ENCODE results near the gene SLC30A3.
"Not testable (repeated sequence)": the region's sequence is repeated elsewhere in the genome, so short reads cannot be mapped to it uniquely, and the experiment has no call there.

Gene SLC30A3, protein sequence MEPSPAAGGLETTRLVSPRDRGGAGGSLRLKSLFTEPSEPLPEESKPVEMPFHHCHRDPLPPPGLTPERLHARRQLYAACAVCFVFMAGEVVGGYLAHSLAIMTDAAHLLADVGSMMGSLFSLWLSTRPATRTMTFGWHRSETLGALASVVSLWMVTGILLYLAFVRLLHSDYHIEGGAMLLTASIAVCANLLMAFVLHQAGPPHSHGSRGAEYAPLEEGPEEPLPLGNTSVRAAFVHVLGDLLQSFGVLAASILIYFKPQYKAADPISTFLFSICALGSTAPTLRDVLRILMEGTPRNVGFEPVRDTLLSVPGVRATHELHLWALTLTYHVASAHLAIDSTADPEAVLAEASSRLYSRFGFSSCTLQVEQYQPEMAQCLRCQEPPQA

DNA sequence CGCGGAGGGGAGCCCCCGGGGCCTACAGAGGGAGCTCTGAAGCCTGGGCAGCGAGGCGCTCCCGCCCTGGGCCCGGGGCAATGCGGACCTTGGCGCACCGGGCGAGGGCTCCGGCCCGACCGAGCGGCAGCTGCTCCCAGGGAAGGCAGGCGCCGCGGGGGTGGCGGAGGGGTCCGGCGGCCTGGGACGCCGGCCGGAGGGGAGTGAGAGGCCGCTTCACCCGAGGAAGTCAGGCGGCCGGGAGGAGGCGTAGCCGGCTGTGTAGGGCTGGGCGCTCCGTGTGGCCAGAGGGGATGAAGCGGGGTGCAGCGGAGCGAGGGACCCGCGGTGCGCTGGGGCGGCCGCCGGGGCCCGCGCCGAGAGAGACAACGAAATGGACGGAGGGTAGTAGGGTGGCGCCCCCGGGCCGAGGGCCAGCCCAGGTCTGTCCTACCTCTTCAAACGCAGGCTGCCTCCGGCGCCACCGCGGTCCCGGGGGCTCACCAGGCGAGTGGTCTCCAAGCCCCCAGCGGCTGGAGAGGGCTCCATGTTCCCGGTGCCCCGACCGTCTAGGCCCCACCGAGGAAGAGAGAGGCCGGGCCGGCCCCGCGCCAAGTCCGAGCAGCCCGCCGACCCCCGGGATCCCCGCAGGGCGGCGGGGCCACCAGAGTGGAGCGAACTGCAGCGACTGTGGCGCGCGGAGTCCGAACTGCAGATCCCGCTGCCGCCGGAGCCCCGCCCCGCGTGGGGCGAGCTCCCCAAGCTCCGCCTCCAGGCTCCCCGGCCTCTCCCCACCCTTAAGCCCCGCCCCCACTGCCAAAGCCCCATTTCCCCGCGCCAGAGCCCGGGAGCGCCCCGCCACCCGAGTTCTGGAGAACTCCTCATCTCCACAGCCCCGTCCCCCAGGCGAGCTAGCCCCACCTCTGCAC lies at the start of gene SLC30A3:
TSS of gene SLC30A3 (minus strand) at position 669 of the 908 bp plus-strand sequence. CDS start at position 528, 141 bp downstream.
- no peak for DNase-seq (ENCODE audit: low spot score)

DNA sequence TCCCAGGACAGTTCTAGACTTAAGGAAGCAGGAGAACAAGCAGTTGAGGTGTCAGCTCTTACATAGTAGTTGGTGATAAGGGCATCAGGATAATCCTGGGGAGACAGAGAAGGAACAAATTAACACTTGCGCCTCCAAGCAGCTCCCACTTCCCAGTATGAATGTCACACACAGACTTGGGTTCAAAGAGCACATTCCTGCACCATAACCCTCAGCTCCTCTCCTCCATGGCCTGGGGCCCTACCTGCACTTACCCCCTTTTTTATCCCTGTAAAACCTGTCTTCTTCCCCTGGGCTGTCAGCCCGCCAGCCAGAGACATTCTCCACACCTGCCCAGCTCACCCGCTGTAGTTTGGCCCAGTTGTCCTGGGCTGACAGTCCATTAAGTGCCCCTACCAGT lies 49.3 kb upstream of the SLC30A3 start:
- DNase-seq (ENCODE audit: low spot score) = no peak

DNA sequence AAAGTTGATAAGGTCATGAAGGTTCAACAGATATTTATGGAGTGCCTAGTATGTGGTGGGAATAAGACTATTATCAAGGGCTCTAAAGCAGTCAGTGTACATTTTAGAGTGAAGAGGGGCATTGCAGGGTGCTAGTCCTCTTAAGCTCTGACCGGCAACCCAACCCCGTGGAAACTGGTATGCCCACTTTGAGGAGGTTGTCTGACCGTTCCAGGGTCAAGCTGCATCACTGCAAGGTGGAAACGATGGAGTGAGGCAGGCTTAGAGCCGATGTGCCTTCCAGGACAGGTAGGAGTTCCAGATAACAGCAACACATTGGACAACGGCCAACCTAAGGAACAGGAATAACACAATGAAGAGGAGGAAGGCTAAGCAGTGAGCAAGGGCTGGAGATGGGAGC lies 46.8 kb upstream of the SLC30A3 start:
- no peak for DNase-seq (ENCODE audit: low spot score)

DNA sequence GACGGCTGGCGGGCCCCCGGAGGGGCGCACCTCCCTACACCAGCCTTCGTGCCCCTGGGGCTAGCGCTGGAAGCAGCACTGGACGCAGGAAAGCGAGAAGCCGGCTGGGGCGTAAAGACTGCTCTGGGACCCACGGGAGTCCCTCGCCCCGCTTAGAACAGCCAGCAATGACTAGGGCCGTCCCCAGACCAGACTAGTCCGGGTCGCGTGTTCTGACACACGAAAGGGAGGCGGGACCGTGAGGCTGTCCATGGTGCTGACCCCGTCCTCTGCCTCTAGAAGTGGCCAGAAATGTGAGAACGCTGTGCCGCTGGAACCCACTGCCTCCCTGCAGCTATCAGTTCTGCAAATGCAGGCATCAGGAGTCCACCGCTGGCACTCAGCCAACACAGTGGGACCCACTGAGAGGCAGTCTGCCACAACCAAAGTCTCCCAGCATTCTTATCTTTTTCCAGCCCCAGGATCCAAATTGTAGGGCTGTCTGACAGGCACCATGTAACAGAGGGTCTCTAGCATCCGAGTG lies 45.6 kb upstream of the SLC30A3 start, which contains the start of gene UCN:
TSS of gene UCN (minus strand) at position 87 of the 523 bp plus-strand sequence. CDS start 550 bp downstream, outside the sequence.
- no peak for DNase-seq (ENCODE audit: low spot score)

DNA sequence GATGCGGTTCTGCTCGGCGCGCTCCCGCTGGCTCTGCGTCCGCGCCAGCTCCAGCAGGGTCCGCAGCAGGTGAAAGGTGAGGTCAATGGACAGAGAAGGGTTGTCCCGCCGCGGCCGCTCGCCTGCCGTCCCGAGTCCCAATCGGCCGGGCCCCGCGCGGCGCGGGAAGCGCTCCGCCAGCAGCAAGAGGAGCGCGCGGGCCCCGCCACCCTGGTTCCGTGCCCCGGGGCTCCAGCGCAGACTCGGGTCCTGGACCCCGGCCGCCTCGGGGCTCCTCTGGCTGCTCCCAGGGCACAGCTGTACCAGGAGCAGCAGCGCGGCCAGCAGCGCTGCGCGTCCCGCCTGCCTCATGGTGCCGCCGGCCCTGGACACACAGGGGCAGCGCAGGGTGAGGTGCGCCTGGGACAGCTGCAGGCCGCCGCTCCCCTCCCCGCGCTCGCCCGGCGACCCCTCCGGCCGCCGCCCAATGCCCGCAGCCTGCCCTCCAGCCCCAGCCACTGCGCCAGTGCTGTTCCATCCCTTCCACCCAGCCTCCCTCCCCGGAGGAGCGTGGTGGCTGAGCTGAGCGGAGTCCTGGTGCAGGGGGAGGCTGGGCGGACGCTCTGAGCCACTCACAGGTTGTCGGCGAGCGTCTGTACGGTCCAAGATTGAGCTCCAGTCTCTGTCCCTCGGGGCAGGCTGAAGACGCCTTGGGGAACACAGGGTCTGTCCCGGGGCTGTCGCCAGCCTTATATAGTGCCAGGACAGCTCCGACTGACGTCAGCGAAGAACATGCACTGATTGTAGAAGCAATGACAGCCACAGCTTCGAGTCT lies 44.9 kb upstream of the SLC30A3 start:
- DNase-seq (ENCODE audit: low spot score) = no peak

DNA sequence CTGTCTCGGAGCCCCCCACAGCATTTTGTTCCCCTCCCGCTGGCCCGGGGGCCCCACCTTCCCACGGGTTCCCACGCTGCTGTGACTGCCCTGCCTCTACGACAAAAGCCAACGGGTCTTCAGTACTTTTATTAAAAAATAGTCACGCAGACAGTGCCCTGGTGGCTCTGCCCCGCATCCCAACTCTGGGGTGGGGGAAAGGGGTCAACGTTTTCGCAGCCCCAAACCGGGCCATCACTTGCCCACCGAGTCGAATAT lies 44.4 kb upstream of the SLC30A3 start:
- DNase-seq (ENCODE audit: low spot score) = no peak

DNA sequence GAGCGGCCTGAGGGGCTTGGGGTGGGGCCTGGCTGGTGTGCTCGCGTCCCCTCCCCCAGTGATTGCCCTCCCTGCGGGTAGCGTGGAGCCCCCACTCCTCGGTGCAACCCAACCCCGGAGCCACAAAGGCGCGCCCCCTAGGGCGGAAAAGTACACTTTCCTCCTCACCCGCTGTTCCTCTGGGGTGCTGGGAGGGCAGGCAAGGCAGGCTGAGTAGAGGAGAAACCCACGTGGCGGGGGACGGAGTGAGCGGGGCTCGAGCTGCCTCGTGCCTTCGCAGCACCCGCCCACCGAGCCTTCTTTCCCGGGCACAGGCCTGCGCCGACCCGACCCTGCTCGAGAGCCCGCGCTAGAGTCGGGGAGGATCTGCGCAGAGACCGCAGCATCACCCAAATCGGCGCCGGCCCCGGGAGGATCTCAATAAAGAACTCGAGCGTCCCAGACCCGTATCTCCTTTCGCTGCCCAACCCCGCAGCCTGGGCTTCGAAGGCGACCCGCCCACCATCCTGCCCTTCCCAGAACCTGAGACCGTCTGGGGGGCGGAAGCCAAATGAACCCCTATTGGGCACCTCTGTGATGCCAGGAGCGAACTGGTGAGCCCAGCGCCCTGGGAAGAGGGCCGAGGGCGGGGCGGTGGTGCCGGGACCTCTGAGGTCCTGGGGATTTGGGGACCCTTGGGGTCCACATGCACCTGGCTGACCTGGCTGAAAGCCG lies 43.9 kb upstream of the SLC30A3 start:
- no peak for DNase-seq (ENCODE audit: low spot score)

DNA sequence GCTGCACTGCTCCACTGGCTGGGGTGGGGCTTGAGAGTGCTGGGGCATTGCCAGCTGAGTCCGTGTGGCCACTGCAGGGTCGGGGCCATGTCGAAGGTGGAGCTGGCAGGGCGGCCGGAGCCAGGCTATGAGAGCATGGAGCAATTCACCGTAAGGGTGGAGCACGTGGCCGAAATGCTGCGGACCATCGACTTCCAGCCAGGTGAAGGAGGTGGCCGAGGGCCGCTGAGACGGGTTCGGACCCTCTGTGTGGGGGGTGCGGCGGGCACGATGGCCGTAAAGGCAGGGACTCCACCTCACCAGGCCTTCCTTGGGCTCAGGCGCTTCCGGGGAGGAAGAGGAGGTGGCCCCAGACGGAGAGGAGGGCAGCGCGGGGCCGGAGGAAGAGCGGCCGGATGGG lies 43.3 kb upstream of the SLC30A3 start:
- DNase-seq (ENCODE audit: low spot score) = no peak

DNA sequence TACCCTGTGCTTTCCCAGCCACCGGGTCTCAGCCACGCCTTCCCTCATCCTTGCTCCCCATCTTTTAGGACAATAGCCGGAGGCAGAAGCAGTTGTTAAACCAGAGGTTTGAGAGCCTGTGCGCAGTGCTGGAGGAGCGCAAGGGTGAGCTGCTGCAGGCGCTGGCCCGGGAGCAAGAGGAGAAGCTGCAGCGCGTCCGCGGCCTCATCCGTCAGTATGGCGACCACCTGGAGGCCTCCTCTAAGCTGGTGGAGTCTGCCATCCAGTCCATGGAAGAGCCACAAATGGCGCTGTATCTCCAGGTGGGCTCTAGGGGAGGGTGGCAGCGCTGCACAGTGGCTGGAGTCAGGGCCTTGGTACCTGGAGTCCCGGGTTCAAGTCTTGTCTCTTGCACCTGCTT lies 42.7 kb upstream of the SLC30A3 start:
- DNase-seq (ENCODE audit: low spot score) = no peak

DNA sequence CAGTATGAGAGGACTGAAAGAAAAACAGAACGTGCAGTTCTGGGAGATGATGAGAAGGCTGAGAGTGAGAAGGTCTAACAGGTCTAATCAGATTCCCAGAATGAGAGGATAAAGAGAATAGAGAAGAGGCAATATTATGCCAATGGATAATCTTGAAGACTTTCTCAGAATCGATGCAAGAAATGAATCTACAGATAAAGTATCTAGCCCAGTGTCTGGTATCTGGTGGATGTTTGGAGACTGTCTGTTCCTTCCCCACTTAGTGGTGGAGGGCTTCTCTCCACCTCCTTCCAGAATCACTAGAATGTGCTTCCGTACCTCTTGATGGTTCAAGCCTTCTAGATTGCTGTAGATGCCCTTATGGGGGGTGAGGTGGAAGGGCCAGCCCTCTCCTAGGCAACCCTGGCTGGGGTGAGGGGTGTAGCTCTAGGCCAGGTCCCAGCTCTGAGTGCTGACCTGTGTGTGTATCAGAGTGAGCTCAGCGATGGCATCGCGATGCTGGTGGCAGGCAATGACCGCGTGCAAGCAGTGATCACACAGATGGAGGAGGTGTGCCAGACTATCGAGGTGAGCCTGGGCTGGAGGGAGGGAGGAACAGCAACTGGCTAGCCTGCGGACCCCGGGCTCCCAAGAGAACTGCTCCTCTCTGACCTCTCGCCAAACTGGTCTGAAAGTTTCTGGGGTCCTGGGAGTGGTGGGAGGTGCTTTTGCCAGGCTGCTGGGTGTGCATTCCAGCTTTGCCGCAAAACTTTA lies 41.8 kb upstream of the SLC30A3 start:
- DNase-seq (ENCODE audit: low spot score) = no peak

DNA sequence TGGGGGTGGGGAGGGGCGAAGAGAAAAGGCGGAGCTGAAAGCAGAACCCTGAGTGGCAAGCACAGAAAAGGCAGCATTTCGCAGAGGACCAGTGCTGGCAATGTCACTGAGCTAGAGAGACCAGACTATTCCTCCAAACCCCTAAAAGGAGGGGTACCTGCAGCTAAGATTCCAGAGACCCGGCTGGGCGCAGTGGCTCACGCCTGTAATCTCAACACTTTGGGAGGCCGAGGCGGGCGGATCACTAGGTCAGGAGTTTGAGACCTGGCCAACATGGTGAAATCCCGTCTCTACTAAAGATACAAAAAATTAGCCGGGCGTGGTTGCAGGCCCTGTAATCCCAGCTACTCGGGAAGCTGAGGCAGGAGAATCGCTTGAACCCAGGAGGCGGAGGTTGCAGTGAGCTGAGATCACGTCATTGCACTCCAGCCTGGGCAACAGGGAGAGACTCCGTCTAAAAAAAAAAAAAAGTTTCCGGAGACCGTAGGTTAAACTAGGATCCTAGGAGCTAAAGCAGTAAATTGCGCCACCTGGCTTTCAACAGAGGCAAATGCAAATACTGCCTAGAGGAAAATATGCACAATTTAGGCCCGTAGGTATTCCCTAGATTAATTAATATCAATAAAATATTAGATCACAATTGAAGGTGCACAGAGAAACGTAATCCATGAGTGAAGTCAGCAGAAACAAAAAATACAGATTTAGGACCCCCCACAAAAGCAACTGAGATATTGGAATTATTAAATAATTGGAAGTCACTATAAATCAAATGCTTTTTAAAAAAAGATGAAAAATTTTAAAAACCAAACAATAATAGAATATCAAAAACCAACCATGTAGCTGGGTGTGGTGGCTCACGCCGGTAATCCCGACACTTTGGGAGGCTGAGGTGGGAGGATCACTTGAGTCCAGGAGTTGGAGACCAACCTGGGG lies 40.5 kb upstream of the SLC30A3 start:
- DNase-seq (ENCODE audit: low spot score) = peak; percentile 86

DNA sequence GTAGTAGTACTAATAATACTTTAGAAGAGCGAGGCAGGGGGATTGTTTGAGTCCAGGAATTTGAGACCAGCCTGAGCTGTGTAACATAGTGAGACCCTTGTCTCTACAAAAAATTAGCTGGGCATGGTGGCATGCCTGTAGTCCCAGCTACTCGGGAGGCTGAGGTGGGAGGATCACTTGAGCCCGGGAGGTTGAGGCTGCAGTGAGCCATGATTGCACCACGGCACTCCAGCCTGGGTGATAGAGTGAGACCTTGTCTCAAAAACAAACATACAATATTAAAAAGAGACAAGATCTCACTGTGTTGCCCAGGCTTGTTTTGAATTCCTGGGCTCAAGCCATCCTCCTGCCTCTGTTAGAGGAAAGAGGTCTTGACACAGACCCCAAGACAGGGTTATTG lies 37.8 kb upstream of the SLC30A3 start:
- DNase-seq (ENCODE audit: low spot score) = not testable (repeated sequence)

DNA sequence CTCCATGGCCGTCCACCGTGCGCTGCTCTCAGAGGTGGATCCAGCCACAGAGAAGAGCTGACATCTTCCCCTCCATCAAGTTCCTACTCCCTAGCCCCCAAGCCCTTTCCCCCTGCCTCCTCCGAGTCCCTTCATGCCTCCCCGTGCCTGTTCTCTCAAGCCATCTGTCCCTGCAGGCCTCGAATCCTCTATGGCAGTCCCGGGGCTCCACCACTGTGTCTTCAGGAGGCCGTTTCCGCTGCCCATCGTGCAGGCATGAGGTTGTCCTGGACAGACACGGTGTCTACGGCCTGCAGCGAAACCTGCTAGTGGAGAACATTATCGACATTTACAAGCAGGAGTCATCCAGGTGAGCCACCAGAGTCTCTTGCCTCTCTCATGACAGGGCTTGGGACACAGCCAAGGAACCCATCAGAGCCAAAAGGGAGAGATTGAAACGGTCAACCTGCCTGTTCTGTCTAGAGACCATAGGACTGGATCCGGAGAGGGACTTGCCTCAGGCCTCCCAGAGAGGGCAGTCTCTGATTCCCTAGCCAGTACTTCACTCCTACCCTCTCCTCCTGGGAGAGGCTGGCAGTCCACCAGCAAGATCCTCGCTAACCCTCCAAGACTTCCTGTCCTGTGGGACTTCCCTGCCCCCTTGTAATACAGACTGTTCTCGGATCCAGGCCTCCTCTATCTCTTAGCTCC lies 35.7 kb upstream of the SLC30A3 start:
- DNase-seq (ENCODE audit: low spot score) = no peak

DNA sequence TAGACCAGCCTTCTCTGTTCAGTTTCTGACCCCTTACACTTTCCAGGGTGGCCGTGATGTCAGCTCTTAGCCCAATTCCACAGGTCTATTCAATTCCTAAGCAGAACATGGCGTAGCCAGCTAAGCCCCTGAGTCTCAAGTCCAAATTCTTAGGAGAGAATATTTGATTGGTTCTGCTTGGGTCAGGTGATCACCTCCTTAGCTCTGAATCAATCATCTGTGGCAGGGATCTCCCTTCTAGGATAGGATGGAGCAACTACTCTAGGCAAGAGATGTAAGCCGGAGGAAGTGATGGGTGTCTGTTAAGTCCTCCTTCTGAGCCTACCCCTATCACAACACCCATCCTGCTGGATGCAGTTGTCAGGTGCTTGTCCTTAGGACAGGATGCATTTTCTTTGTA lies 34.3 kb upstream of the SLC30A3 start:
- DNase-seq (ENCODE audit: low spot score) = no peak

DNA sequence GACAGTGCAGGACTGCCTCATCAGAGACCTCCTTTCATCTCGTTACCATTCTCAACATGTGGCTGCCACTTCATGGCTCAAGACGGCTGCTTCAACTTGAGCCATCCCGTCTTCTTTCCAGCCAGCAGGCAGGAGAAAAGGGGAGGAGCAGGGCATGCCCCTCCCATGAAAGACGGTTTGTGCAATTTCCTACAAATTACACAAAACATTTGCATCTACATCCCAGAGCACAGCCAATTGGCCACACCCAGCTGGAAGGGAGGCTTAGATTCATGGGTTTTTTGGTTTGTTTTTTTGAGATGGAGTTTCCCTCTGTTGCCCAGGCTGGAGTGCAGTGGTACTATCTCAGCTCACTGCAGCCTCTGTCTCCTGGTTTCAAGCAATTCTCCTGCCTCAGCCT lies 33.6 kb upstream of the SLC30A3 start:
- no peak for DNase-seq (ENCODE audit: low spot score)

DNA sequence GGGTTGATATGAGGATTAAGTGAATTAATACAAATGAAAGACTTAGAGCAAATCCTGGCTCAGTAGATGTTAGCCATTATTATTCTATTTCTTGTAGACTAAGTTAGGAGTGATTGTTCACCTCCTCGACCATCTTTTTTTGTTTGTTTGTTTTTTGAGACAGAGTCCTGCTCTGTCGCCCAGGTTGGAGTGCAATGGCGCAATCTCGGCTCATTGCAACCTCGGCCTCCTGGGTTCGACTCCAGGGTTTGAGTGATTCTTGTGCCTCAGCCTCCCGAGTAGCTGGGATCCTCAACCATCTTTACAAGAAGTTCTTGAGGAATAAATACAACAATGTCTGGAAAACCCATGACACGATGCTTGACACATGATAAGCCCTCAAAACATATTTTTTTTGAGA lies 32.1 kb upstream of the SLC30A3 start:
- DNase-seq (ENCODE audit: low spot score) = no peak

DNA sequence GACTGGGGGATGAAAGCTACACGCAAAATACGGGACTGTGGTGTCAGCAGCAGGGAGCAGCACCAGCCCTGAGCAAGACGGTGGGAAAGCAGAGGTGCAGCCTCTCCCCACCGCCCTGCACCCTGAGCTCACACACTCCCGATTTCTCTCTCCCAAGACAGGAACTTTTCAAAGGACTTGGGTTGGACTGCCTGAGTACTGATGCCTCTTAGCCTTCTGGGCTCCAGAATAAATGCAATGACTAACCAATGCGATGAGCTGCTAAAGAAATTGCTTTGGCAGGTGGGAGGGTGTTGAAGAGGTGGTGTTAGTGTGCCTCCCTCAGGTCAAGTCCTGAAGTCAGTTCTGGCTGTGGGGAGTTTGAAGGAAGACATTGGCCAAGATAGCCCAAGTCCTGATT lies 29.0 kb upstream of the SLC30A3 start:
- no peak for DNase-seq (ENCODE audit: low spot score)

DNA sequence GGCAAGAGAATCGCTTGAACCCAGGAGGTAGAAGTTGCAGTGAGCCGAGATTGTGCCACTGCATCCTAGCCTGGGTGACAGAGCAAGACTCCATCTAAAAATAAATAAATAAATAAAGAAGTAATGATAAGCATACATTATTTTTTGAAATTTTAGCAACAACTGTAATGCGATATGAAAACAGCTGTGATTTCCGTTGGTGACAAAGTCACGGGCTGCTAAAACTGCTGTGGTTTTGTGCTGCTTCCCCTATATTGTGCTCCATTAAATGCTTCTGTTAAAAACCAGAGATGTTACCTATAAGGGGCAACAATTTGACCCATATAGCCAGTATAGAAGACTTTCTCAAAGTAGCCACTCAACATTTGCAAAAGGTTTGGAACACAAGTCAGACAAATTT lies 27.7 kb upstream of the SLC30A3 start:
- DNase-seq (ENCODE audit: low spot score) = no peak

DNA sequence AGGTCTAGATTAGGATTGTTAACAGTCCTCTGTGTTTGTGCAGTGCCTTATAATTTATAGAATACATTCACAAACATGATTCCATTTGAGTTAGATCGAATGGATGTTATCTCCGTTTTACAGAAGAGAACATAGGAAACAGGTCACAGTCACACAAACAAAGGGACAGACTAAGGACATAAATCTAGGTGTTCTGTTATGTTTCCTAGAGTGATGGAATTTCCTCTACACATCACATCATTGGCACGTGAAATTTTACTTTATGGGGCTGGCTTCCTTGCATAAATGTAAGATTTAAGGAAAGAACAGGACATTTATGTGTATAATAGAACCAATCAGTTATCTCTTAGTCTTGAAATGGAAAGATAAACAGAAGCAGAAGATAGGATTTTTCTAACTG lies 25.8 kb upstream of the SLC30A3 start:
- DNase-seq (ENCODE audit: low spot score) = no peak

Data from RKO (cell line).